ENCODE data around the gene SEMA4D.

SEMA4D gene

DNA sequence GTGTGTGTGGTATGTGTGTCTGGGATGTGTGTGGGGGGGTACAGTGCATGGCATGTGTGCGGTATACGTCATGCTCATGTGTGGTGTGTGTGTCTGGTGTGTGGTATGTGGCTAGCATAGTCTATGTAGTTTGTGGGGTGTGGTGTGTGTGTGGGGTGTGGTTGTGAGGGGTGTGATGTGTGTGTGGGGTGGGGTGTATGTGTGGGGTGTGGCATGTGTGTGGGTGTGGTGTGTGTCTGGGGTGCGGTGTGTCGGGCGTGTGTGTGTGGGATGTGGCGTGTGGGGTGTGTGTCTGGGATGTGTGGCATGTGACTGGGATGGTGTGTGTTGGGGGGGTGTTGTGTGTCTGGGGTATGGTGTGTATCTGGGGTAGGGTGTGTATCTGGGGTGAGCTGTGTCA, 127.3 kb downstream of the SEMA4D start:
- no peak overlapping the region for H3K4me3 ChIP-seq (replicated peaks; ENCODE audit: insufficient read depth, low read length)
- DNase-seq (ENCODE audit: low read depth in 1 of 2, low spot score in 1 of 2): no peak
- no peaks in the 10 kb centered on the region for H3K27me3 ChIP-seq (ENCODE audit: insufficient read depth, poor library complexity, severe bottlenecking)
- no peak overlapping the region for H3K27ac ChIP-seq (replicated peaks)
- TF ChIP-seq SPI1 (IDR thresholded peaks at IDR 0.05; ENCODE audit: borderline replicate concordance, low read depth): no peak
- TF ChIP-seq POLR2AphosphoS5 (IDR thresholded peaks at IDR 0.05; ENCODE audit: low read depth): no peak
- TF ChIP-seq CTCF (IDR thresholded peaks at IDR 0.05; ENCODE audit: insufficient read depth, low read length): no peak
- no peak for TF ChIP-seq REST (IDR thresholded peaks at IDR 0.05; ENCODE audit: insufficient replicate concordance, low read depth)
- TF ChIP-seq GABPA (IDR thresholded peaks at IDR 0.05; ENCODE audit: low read depth): no peak

DNA sequence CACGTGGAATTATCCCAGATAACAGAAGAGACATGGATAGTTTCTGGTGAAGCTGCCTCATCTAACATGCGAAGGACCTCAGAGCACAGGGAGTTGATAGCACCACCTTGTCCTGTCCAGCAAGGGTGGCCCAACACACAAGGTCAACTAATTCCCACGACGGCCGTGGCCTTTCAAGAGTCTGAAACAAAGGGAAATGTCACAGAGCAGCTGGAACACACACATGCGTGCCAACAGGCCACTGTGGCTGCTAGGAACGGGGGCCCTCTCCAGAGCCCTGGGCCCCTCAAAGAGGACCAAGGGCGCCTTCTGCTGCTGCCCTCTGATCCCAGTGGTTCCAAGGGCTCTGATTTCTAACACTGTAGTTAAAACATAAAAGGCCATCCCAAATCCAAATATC, 128.9 kb downstream of the SEMA4D start:
- no peak overlapping the region for H3K4me3 ChIP-seq (replicated peaks; ENCODE audit: insufficient read depth, low read length)
- no peak for TF ChIP-seq POLR2AphosphoS5 (IDR thresholded peaks at IDR 0.05; ENCODE audit: low read depth)
- no peak for TF ChIP-seq GABPA (IDR thresholded peaks at IDR 0.05; ENCODE audit: low read depth)
- no peak for TF ChIP-seq SPI1 (IDR thresholded peaks at IDR 0.05; ENCODE audit: borderline replicate concordance, low read depth)
- TF ChIP-seq REST (IDR thresholded peaks at IDR 0.05; ENCODE audit: insufficient replicate concordance, low read depth): no peak
- no peak for TF ChIP-seq CTCF (IDR thresholded peaks at IDR 0.05; ENCODE audit: insufficient read depth, low read length)
- no peaks in the 10 kb centered on the region for H3K27me3 ChIP-seq (ENCODE audit: insufficient read depth, poor library complexity, severe bottlenecking)
- no peak overlapping the region for H3K27ac ChIP-seq (replicated peaks)
- no peak for DNase-seq (ENCODE audit: low read depth in 1 of 2, low spot score in 1 of 2)

GRCh38 chr9:89368550-89368949, 129.4 kb downstream of the SEMA4D start:
- no peak for DNase-seq (ENCODE audit: low read depth in 1 of 2, low spot score in 1 of 2)
- Histone ChIP-seq H3K27me3 (ENCODE audit: insufficient read depth, poor library complexity, severe bottlenecking) (no peaks in the 10 kb centered on the region), H3K27ac (replicated peaks) (no peak overlapping the region), H3K4me3 (replicated peaks; ENCODE audit: insufficient read depth, low read length) (no peak overlapping the region)
- no peak for TF ChIP-seq REST (IDR thresholded peaks at IDR 0.05; ENCODE audit: insufficient replicate concordance, low read depth)
- no peak for TF ChIP-seq GABPA (IDR thresholded peaks at IDR 0.05; ENCODE audit: low read depth)
- TF ChIP-seq CTCF (IDR thresholded peaks at IDR 0.05; ENCODE audit: insufficient read depth, low read length): no peak
- TF ChIP-seq POLR2AphosphoS5 (IDR thresholded peaks at IDR 0.05; ENCODE audit: low read depth): no peak
- TF ChIP-seq SPI1 (IDR thresholded peaks at IDR 0.05; ENCODE audit: borderline replicate concordance, low read depth): no peak

All from HL-60 (cell line).